Effector memory CD4-positive, alpha-beta T cell (primary cell): ENCODE data around the gene MAGEB3.

Source experiments
- DNase-seq, 3 donors: peaks; one replicate each; pipeline ENCODE4 v3.0.0-alpha.2; 2020
- H3K27ac ChIP-seq: 2 replicates; pipeline ENCODE4 v1.7.0; 2013; ENCODE audit warnings: mild to moderate bottlenecking, low read length, moderate library complexity; ENCODE audit not compliant: insufficient read depth, poor library complexity, severe bottlenecking
- H3K27me3 ChIP-seq: replicated peaks from 2 replicates; pipeline ENCODE4 v1.7.0; 2013; ENCODE audit warnings: mild to moderate bottlenecking, low read length; ENCODE audit not compliant: insufficient read depth, control insufficient read depth, poor library complexity, severe bottlenecking
- H3K36me3 ChIP-seq: 2 replicates; pipeline ENCODE4 v1.7.0; 2013; ENCODE audit warnings: mild to moderate bottlenecking, low read length, moderate library complexity; ENCODE audit not compliant: control insufficient read depth, insufficient read depth
- H3K4me1 ChIP-seq: 2 replicates; pipeline ENCODE4 v1.7.0; 2013; ENCODE audit warnings: low read length, mild to moderate bottlenecking; ENCODE audit not compliant: control insufficient read depth, insufficient read depth, poor library complexity, severe bottlenecking
- H3K4me3 ChIP-seq: 2 replicates; pipeline ENCODE4 v1.7.0; 2013; ENCODE audit warnings: low read length, low read depth, mild to moderate bottlenecking; ENCODE audit not compliant: insufficient read depth, poor library complexity, severe bottlenecking
- H3K9me3 ChIP-seq: 2 replicates; pipeline ENCODE4 v1.7.0; 2013; ENCODE audit warnings: mild to moderate bottlenecking, low read length, moderate library complexity; ENCODE audit not compliant: control insufficient read depth

Gene MAGEB3

DNA sequence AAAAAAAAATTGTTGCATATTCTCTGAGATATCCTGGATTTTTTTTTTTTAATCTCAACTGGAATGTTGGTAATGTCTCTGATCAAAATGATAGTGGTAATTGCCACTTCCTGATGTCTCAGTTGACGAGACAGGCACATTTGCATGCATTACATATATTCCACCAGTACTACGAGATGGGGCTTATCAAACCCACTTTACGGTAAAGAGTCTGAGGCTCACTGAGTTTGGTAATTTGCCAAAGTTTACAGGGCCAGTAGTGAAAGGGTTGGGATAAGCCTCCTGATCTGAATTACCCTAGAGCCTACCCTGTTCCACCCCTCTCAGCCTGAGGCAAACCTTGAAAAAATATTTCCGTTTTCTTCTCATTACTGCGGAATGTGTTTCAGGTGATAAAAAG lies 9.8 kb upstream of the MAGEB3 start:
- H3K36me3 ChIP-seq: no peaks in the 10 kb centered on the region
- no peaks in the 10 kb centered on the region for H3K27me3 ChIP-seq
- H3K4me1 ChIP-seq: no peaks in the 10 kb centered on the region
- H3K4me3 ChIP-seq: no peak overlapping the region
- H3K9me3 ChIP-seq: no peaks in the 10 kb centered on the region
- H3K27ac ChIP-seq: no peak overlapping the region
- DNase-seq: no peak

DNA sequence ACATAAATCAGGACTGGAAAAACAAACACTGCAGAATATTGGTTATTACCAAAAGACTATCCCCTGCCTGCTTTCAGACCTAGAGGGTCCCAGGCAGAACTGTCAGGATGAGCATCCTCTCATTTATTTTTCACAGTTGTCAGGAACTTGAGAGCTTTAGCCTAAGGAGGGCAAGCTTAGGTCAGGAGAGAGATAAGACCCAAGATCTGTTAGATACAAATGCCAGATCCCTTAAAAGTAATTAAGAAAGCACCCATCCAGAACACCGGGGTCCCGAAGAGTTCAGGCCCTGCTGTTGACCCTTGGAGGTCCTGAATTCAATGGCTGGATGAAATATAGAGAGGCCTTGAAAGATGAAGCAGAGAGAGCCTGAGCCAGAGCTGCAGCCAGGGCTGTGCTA lies 5.9 kb upstream of the MAGEB3 start:
- no peaks in the 10 kb centered on the region for H3K4me1 ChIP-seq
- no peak overlapping the region for H3K27ac ChIP-seq
- no peaks in the 10 kb centered on the region for H3K9me3 ChIP-seq
- H3K27me3 ChIP-seq: no peaks in the 10 kb centered on the region
- no peaks in the 10 kb centered on the region for H3K36me3 ChIP-seq
- no peak overlapping the region for H3K4me3 ChIP-seq
- DNase-seq: no peak

DNA sequence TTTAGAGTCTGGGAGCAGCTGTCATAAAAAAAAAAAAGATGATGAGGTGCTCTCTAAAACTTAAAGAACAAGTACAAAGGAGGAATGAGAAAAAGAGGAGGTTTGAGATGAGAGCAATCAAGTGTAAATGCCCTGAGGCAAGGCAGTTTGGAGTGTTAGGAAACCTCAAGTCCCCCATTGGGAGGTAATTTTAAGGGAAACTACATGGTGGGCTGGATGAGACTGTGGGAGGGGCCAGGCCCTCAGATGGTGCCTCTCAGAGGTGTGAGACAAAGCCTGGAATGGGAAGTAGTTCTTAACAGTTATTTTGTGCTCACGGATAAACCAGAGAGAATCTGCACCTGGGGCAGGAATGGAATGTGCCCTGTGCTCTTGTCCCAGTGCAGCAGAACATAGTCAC lies 1.9 kb upstream of the MAGEB3 start:
- Histone ChIP-seq H3K9me3 (no peaks in the 10 kb centered on the region), H3K4me1 (no peaks in the 10 kb centered on the region), H3K27ac (no peak overlapping the region), H3K36me3 (no peaks in the 10 kb centered on the region), H3K27me3 (no peaks in the 10 kb centered on the region), H3K4me3 (no peak overlapping the region)
- DNase-seq: no peak

DNA sequence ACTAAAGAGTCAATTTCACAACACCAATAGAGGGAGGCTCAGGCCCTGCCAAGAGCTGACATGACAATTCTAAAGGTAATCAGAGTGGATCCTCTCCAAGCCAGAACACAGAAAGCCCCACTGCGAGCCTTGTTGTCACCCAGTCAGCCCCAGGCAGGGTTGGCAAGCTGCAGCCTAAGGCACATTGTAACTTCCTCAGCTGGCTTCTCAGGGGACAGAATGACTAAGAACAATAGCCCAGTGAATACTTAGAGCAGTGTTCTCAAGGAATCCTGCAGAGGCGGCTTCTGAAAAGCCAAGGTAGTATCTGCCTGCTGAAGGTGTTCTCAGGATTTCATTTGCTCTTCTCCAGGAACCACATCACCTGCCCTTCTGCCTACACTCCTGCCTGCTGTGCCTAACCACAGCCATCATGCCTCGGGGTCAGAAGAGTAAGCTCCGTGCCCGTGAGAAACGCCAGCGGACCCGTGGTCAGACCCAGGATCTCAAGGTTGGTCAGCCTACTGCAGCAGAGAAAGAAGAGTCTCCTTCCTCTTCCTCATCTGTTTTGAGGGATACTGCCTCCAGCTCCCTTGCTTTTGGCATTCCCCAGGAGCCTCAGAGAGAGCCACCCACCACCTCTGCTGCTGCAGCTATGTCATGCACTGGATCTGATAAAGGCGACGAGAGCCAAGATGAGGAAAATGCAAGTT lies 11.4 kb downstream of the MAGEB3 start, which contains the start of gene MAGEB4:
Gene MAGEB4, plus strand, starts transcription at position 277 of the 692 bp plus-strand sequence. Its CDS starts 136 bp downstream, at position 413.
- no peak within 1 kb of the TSS for H3K4me3 ChIP-seq
- no peak for DNase-seq
- no peaks in the 10 kb centered on the region for H3K4me1 ChIP-seq
- no peaks in the 10 kb centered on the region for H3K27me3 ChIP-seq
- H3K36me3 ChIP-seq: no peaks in the 10 kb centered on the region
- no peak within 1 kb of the TSS for H3K27ac ChIP-seq
- no peaks in the 10 kb centered on the region for H3K9me3 ChIP-seq

DNA sequence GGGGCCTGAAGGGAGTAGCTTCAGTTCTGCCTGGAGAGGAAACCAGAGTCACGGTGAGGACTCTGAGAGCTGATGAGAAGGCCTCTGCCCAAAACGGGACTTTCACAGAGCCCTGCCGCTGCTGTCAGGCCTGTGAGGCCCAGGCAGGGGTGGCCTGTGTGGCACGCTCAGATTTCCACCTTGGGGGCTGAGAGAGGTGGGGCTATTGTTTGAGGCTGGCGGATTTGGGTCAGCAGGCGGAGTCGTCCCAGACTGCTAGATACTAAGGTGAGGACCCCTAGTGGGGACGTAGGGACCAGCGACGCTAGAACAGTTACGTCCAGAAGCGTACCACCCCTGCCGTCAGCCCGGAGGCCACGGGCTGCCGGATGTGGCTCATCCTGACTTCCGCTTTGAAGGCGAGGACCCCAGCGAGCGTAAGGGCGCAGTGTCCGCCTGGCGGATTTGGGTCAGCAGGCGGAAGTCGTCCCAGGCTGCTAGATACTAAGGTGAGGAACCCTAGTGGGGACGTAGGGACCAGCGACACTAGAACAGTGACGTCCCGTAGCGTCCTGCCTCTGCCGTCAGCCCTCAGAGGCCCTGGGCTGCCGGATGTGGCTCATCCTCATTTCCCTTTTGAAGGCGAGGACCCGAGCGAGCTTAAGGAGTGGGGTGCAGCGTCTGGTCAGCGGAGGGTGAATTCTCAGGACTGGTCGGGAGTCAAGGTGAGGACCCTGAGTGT lies 16.5 kb downstream of the MAGEB3 start, which contains the start of gene MAGEB1:
Gene MAGEB1, plus strand, starts transcription at position 378 of the 721 bp plus-strand sequence. CDS start 3,348 bp downstream, outside the sequence.
- no peaks in the 10 kb centered on the region for H3K27me3 ChIP-seq
- no peak within 1 kb of the TSS for H3K27ac ChIP-seq
- no peaks in the 10 kb centered on the region for H3K4me1 ChIP-seq
- no peaks in the 10 kb centered on the region for H3K36me3 ChIP-seq
- H3K9me3 ChIP-seq: no peaks in the 10 kb centered on the region
- DNase-seq: no peak
- no peak within 1 kb of the TSS for H3K4me3 ChIP-seq

DNA sequence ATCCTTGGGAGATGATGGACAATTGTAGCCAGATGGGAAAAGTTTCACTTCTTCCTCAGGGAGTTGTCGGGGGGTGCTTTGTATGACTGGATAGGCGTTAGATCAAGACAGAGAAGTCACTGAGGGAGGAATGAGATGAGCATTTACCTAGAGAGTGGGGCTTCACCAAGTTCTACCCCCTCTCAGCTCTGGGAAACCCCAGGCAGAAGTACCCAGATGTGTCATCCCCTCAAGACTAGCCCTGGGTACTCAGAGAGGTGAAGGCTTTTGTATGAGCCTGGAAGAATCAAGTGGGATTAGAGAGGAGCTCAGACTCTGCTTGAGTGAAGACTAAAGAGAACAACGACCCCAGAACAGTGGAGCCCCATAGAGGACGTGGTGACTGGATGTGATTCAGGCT lies 18.4 kb downstream of the MAGEB3 start:
- Histone ChIP-seq H3K4me3 (no peak overlapping the region), H3K27ac (no peak overlapping the region), H3K36me3 (no peaks in the 10 kb centered on the region), H3K9me3 (no peaks in the 10 kb centered on the region), H3K4me1 (no peaks in the 10 kb centered on the region), H3K27me3 (no peaks in the 10 kb centered on the region)
- DNase-seq: no peak

DNA sequence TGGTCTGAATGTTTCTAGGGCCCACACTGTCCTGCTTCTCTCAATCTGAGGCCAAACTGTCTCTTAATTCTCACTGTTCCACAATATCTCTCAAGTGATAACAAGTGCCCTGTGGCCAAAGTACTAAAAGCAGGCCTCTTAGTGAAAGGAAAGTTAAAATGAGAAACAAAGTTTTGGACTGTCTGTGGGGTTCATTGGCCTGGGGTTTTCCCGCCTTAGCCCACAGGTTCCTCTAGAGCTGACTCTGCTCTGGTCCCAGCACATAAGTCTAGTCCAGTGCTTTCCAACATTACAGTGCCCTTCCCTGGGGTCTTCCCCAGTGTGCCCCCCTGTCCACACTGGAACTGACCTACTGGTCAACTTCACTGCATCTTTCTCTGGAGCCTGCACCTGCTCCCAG lies 22.8 kb downstream of the MAGEB3 start:
- Histone ChIP-seq H3K4me1 (no peaks in the 10 kb centered on the region), H3K27ac (no peak overlapping the region), H3K36me3 (no peaks in the 10 kb centered on the region), H3K4me3 (no peak overlapping the region), H3K27me3 (no peaks in the 10 kb centered on the region), H3K9me3 (no peaks in the 10 kb centered on the region)
- DNase-seq: no peak

DNA sequence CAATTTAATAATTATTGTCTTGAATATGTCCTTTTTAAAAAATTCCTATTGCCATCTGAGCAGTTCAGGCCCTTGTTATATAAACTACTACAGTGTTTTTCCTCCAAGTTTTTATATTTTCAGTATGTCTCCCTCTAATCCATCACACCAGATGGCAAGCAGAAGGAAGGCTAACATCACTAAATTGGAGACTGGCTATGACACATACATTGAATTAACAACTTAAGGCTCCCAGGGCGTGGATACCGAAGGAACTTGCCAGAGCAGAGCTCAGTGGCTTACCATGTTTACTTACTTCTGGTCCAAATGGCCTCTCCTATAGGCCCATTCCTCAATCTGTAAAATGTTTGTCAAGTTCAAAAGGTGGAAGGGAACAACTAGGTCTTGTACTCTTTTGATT lies 29.5 kb downstream of the MAGEB3 start:
- no peak for DNase-seq
- no peaks in the 10 kb centered on the region for H3K27me3 ChIP-seq
- no peak overlapping the region for H3K27ac ChIP-seq
- no peaks in the 10 kb centered on the region for H3K4me1 ChIP-seq
- no peaks in the 10 kb centered on the region for H3K36me3 ChIP-seq
- no peak overlapping the region for H3K4me3 ChIP-seq
- no peaks in the 10 kb centered on the region for H3K9me3 ChIP-seq

DNA sequence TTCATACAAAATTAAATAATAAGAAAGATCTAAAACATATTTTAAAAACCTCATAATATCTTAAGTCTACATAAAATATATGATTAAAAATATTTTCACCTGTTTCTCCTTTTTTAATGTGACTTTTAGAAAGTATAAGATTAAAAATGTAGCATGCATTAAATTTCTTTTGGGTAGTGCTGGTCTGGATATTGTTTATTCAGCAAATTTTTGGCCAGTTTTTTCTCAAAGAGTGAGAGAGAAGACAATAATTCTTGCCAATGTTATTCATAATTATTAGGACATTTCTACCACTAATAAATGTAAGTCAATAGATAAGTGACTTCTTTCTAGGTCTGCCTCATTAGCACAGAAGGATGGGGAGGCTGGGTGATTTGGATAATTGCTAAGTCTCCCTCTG lies 30.6 kb downstream of the MAGEB3 start:
- no peak for DNase-seq
- no peaks in the 10 kb centered on the region for H3K4me1 ChIP-seq
- no peaks in the 10 kb centered on the region for H3K9me3 ChIP-seq
- no peaks in the 10 kb centered on the region for H3K36me3 ChIP-seq
- H3K27ac ChIP-seq: no peak overlapping the region
- H3K4me3 ChIP-seq: no peak overlapping the region
- no peaks in the 10 kb centered on the region for H3K27me3 ChIP-seq

DNA sequence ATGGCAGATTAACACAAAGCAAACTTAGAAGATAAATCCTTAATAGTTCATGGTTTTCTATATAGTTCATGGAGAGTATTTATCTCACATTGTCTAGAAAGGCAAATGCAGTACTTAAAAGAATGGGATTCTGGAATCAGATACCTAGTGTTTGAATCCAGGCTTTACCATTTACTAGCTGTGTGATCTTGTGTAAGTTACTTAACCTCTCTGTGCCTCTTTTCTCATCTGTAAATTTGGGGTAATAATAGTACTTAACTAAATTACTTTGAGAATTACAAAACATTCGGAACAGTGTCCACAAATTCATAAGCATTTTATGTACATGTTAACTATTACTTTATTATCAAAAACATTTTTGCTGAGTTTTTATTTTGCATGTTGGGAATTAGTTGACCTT lies 32.3 kb downstream of the MAGEB3 start:
- DNase-seq: no peak
- Histone ChIP-seq H3K4me3 (no peak overlapping the region), H3K27ac (no peak overlapping the region), H3K36me3 (no peaks in the 10 kb centered on the region), H3K9me3 (no peaks in the 10 kb centered on the region), H3K27me3 (no peaks in the 10 kb centered on the region), H3K4me1 (no peaks in the 10 kb centered on the region)
